ENCODE measurements around the gene RGS6. TPM values are rescaled to one million over a fixed set of nuclear protein-coding genes. Genes with fewer than 3 reads are reported as not detected.

RGS6 gene
- total and polyA plus RNA-seq, 8 donors: 0.06 to 0.47 (median 0.20) TPM; not detected in 1

DNA sequence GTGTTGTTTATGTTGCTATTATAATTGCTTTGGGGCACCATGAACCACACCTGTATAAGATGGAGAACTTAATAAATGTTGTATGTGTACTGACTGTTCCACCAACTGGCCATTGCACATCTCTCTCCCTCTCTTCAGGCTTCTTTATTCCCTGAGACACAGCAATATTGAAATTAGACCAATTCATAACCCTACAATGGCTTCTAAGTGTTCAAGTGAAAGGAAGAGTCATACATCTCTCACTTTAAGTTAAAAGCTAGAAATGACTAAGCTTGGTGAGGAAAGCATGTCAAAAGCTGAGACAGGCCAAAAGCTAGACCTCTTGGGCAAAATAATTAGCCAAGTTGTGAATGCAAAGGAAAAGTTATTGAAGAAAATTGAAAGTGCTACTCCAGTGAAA, 373.3 kb downstream of the RGS6 start:
- ATAC-seq (no peak), DNase-seq (no peak), FAIRE-seq (no peak)
- H3K27ac ChIP-seq: no peak overlapping the region
- no peaks in the 10 kb centered on the region for H3K36me3 ChIP-seq
- H3K9me3 ChIP-seq: no peaks in the 10 kb centered on the region
- intact Hi-C loops (cut with DNase I): no loop called here
- no peaks in the 10 kb centered on the region for H3K27me3 ChIP-seq
- H3K4me1 ChIP-seq: no peaks in the 10 kb centered on the region
- no peak overlapping the region for H3K4me3 ChIP-seq
- TF ChIP-seq, protein P1, sequence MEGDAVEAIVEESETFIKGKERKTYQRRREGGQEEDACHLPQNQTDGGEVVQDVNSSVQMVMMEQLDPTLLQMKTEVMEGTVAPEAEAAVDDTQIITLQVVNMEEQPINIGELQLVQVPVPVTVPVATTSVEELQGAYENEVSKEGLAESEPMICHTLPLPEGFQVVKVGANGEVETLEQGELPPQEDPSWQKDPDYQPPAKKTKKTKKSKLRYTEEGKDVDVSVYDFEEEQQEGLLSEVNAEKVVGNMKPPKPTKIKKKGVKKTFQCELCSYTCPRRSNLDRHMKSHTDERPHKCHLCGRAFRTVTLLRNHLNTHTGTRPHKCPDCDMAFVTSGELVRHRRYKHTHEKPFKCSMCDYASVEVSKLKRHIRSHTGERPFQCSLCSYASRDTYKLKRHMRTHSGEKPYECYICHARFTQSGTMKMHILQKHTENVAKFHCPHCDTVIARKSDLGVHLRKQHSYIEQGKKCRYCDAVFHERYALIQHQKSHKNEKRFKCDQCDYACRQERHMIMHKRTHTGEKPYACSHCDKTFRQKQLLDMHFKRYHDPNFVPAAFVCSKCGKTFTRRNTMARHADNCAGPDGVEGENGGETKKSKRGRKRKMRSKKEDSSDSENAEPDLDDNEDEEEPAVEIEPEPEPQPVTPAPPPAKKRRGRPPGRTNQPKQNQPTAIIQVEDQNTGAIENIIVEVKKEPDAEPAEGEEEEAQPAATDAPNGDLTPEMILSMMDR (IDR thresholded peaks at IDR 0.05): no peak

DNA sequence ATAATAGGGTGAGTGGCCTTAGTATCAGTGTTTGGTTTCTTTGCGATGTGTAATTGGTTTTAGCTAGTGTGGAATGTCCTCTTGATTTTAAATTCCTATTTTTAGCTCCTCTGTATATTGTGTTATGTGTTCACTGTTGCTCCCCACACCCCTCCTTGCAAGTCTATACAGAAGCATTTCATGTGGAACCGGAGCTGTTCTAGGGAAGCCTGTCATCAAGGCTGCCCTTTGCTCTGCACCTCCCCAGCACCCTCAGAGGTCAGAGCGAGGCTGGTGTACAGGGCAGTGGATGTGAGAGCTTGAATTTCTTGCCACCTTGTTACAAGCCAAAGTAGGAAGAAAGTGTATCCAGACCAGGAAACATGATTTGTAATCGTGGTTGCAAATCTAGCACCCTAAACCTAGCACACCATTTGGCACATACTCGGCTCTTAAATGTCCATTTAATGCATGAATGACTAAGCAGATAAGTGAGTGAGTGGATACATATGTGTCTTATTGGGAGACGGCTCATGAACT, 376.8 kb downstream of the RGS6 start:
- no peak overlapping the region for H3K27ac ChIP-seq
- H3K4me3 ChIP-seq: no peak overlapping the region
- no peaks in the 10 kb centered on the region for H3K9me3 ChIP-seq
- no peak for FAIRE-seq
- 60 to 67% methylated on average over 6 of the region's 6 CpGs for WGBS, 2 donors
- TF ChIP-seq, protein P1 (IDR thresholded peaks at IDR 0.05): no peak
- no peaks in the 10 kb centered on the region for H3K36me3 ChIP-seq
- no peaks in the 10 kb centered on the region for H3K27me3 ChIP-seq
- no peaks in the 10 kb centered on the region for H3K4me1 ChIP-seq
- no peak for DNase-seq
- no peak for ATAC-seq
- intact Hi-C loops (cut with DNase I): no loop called here

DNA sequence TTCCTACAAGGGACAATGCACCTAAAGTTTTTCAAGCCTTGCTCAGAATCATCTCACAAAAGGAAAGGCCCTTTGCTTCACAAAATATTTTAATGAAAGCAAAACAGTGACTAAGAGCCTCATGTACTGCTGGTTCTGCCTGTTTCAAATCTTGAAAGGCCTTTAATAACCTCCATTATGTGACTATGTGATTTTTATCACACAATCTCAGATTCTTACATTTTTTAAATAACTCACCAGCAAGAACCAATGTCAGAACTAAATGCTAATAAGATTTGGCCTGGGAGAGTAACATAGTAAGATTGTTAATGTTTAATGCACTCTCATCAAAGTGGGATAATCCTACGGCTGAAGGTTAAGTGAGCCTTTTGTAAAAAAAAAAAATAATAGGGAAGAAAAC, 378.9 kb downstream of the RGS6 start:
- Histone ChIP-seq H3K36me3 (no peaks in the 10 kb centered on the region), H3K4me3 (no peak overlapping the region), H3K9me3 (no peaks in the 10 kb centered on the region), H3K27me3 (no peaks in the 10 kb centered on the region), H3K4me1 (no peaks in the 10 kb centered on the region), H3K27ac (no peak overlapping the region)
- DNase-seq: no peak
- no peak for FAIRE-seq
- intact Hi-C loops (cut with DNase I): no loop called here
- ATAC-seq: no peak
- 63 to 69% methylated on average over 1 of the region's 1 CpG for WGBS, 2 donors
- TF ChIP-seq, protein P1 (IDR thresholded peaks at IDR 0.05): no peak

DNA sequence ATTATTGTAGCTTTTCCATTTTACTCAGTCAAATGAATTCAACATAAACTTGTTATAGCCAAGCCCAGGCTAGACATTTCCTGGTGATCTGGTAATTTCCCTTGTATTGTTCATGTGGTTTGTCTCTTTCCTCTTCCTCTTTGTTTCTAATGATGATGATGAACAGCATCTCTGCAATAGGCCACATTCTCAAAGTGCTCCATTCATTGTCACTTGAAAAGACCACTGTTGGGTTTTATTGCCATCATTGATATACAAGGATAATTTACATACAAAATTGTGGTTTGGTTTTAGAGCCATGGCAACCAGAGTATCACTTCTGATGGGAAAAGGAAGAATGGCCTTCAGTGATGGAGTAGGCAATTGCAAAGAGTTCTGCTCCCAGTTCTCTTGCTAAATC, 379.3 kb downstream of the RGS6 start:
- Histone ChIP-seq H3K4me3 (no peak overlapping the region), H3K27ac (no peak overlapping the region), H3K9me3 (no peaks in the 10 kb centered on the region), H3K27me3 (no peaks in the 10 kb centered on the region), H3K4me1 (no peaks in the 10 kb centered on the region), H3K36me3 (no peaks in the 10 kb centered on the region)
- ATAC-seq: no peak
- intact Hi-C loops (cut with DNase I): no loop called here
- FAIRE-seq: no peak
- DNase-seq: no peak
- TF ChIP-seq, protein P1 (IDR thresholded peaks at IDR 0.05): no peak

DNA sequence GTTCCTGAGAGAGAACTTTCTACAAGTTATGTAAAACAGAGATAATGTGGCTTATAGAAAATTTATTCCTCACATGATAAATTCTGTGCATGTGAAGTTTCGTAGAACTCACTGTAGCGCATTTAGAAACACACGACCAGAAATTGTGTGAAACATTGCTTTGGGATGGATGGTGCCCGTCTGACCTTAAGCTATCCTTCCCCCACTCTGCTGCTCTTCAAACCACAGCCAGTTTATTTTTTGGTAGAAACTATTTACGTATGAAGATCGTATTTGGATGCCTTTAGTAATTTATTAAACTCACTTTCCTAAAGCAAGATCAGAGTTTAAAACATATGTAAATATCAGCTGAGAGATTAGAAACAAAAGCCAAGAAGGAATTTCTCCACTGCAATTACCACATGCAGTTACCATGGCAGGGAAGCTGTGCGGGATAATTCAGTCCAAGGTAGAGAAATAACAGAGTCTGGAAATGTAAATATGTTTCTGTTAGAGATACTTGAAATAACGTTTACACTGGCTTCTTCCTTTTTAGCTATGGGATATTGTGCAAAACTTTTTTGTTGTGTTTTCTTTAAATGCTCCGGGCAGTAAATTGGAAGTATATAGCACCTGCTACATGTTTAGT, 382.7 kb downstream of the RGS6 start:
- Histone ChIP-seq H3K4me1 (no peaks in the 10 kb centered on the region), H3K36me3 (no peaks in the 10 kb centered on the region), H3K27ac (no peak overlapping the region), H3K4me3 (no peak overlapping the region), H3K27me3 (no peaks in the 10 kb centered on the region), H3K9me3 (no peaks in the 10 kb centered on the region)
- TF ChIP-seq, protein P1 (IDR thresholded peaks at IDR 0.05): no peak
- 29% methylated on average over 9 of the region's 9 CpGs for WGBS, 2 donors
- DNase-seq: no peak
- intact Hi-C loops (cut with DNase I): no loop called here
- no peak for FAIRE-seq
- ATAC-seq: no peak

Data from pancreas (tissue), 10 donors.